SK-N-MC (cell line): Measurements from ENCODE around the gene GRIN3A.

Experiments
- EZH2 ChIP-seq: fragments of 200-600 bp; sonication (generic); IDR thresholded peaks from one replicate; pipeline ENCODE4 v1.6.1; 2017; ENCODE audit warnings: antibody characterized with exemption
- FOXP2 ChIP-seq: optimal IDR thresholded peaks from 2 replicates; pipeline ENCODE3; 2011; ENCODE audit warnings: mild to moderate bottlenecking, moderate library complexity; ENCODE audit not compliant: insufficient read depth; ENCODE audit errors: extremely low read length, control extremely low read depth
- POLR2AphosphoS5 ChIP-seq: IDR thresholded peaks from 2 replicates; pipeline ENCODE4 v1.6.1; 2012; ENCODE audit warnings: mild to moderate bottlenecking, low read depth, low read length, borderline replicate concordance

- TF ChIP-seq POLR2AphosphoS5 = no peak
- no peak for TF ChIP-seq EZH2
- no peak for TF ChIP-seq FOXP2
Measured at GRCh38 chr9:101591787-101592446, 146.5 kb downstream of the GRIN3A start.
